SIG-M5 treated with dmso at 0.1 percent for 504 hours (cell line): ENCODE data around the gene RBM4B.

Experiments
- DNase-seq: peaks from one replicate; lab custom pipeline; 2025; ENCODE audit not compliant: unreplicated experiment; lab: John Stamatoyannopoulos, UW

RBM4B gene

GRCh38 chr11:66616379-66617154 lies 61.1 kb downstream of the RBM4B start, which contains the start of gene RBM14:
TSS of gene RBM14 (plus strand) at chr11:66616630. CDS start at chr11:66616721, 91 bp downstream.
- DNase-seq = peak; percentile 97
